Caco-2 (cell line): ENCODE data around the gene KIF26B. TPM values are rescaled to one million over a fixed set of nuclear protein-coding genes. Genes with fewer than 3 reads are reported as not detected.

Experiments used
- BruUV-seq: library from RNA; stranded (reverse); fragments of 400-500 nt; replicated peaks from 2 replicates; lab custom pipeline; 2021; lab: Mats Ljungman, UMichigan
- CTCF ChIA-PET: fragments of 300-600 bp; sonication (Branson Sonifier 250); formaldehyde crosslinking; loops from one replicate; lab custom pipeline; 2022; ENCODE audit warnings: antibody characterized with exemption; lab: Charles Lee
- POLR2A ChIA-PET: fragments of 300-600 bp; sonication (Branson Sonifier 250); formaldehyde crosslinking; loops from one replicate; lab custom pipeline; 2022; ENCODE audit warnings: antibody characterized with exemption; lab: Charles Lee
- DNase-seq, 2 experiments: peaks; one replicate each; pipeline versions ENCODE4 v3.0.0 to v3.0.0-alpha.2; 2020 to 2022
- H3K27me3 ChIP-seq: replicated peaks from 2 replicates; pipeline ENCODE4 v1.6.0; 2011; ENCODE audit warnings: low read length; ENCODE audit not compliant: control insufficient read depth, insufficient read depth
- H3K36me3 ChIP-seq: 2 replicates; pipeline ENCODE4 v1.5.1; 2011; ENCODE audit warnings: low read length; ENCODE audit not compliant: control insufficient read depth, insufficient read depth
- H3K4me1 ChIP-seq: fragments of 250-450 bp; sonication (Bioruptor Pico); 2 replicates; pipeline ENCODE4 v1.5.1; 2020; ENCODE audit warnings: mild to moderate bottlenecking
- H3K4me3 ChIP-seq: 2 replicates; pipeline ENCODE4 v1.5.1; 2011; ENCODE audit warnings: low read depth, mild to moderate bottlenecking, control low read depth, low read length
- H3K9me3 ChIP-seq: fragments of 250-450 bp; sonication (Bioruptor Pico); 2 replicates; pipeline ENCODE4 v1.5.1; 2020; ENCODE audit warnings: mild to moderate bottlenecking, moderate library complexity
- H3K27ac Mint-ChIP-seq: one replicate; pipeline ENCODE4 v1.8.0; 2022; ENCODE audit warnings: mixed read lengths; ENCODE audit not compliant: unreplicated experiment
- H3K27me3 Mint-ChIP-seq: one replicate; pipeline ENCODE4 v1.8.0; 2022; ENCODE audit warnings: mixed read lengths; ENCODE audit not compliant: insufficient read depth, unreplicated experiment
- H3K36me3 Mint-ChIP-seq: one replicate; pipeline ENCODE4 v1.8.0; 2022; ENCODE audit warnings: mild to moderate bottlenecking, mixed read lengths; ENCODE audit not compliant: insufficient read depth, unreplicated experiment
- H3K4me1 Mint-ChIP-seq: one replicate; pipeline ENCODE4 v1.8.0; 2022; ENCODE audit warnings: low read depth, mixed read lengths; ENCODE audit not compliant: unreplicated experiment
- H3K4me3 Mint-ChIP-seq: one replicate; pipeline ENCODE4 v1.8.0; 2022; ENCODE audit warnings: mild to moderate bottlenecking, moderate library complexity, mixed read lengths; ENCODE audit not compliant: unreplicated experiment
- H3K9me3 Mint-ChIP-seq: one replicate; pipeline ENCODE4 v1.8.0; 2022; ENCODE audit warnings: mixed read lengths; ENCODE audit not compliant: unreplicated experiment
- CTCF ChIP-seq, 2 experiments: fragments of 200-600 bp in 1 of 2; IDR thresholded peaks; 1 replicate in 1 of 2; 2 replicates in 1 of 2; pipeline versions ENCODE4 v1.5.1 to v1.8.0; 2011 to 2022; ENCODE audit warnings: antibody characterized with exemption in 1 of 2, control low read depth in 1 of 2, inconsistent platforms in 1 of 2, low read depth in 1 of 2, low read length in 1 of 2, mild to moderate bottlenecking in 1 of 2, moderate library complexity in 1 of 2; ENCODE audit not compliant: insufficient read depth in 1 of 2, severe bottlenecking in 1 of 2, unreplicated experiment in 1 of 2
- intact Hi-C: fragments of 100-400 bp; cut with micrococcal nuclease; formaldehyde crosslinking; loops from one replicate; pipeline ENCODE4 v1.10.0; 2022; ENCODE audit not compliant: unreplicated experiment
- total RNA-seq: library from RNA; stranded (reverse); gene quantifications from 2 replicates; pipeline ENCODE4 v1.2.3, GENCODE V29; 2022

Gene KIF26B
- total RNA-seq, 1 experiment from 2014 or later: 4.9 TPM

- no peak overlapping the region for H3K4me3 ChIP-seq
- no peak overlapping the region for H3K27ac Mint-ChIP-seq
- CTCF ChIA-PET: no interaction called here
Observed at GRCh38 chr1:245316784-245317183, 162.0 kb downstream of the KIF26B start.

GRCh38 chr1:245317217-245317616 is 162.4 kb downstream of the KIF26B start:
- Mint-ChIP-seq H3K27me3 (no peaks in the 10 kb centered on the region), H3K36me3 (no peaks in the 10 kb centered on the region), H3K4me1 (no peaks in the 10 kb centered on the region), H3K4me3 (no peak overlapping the region), H3K27ac (no peak overlapping the region), H3K9me3 (no peaks in the 10 kb centered on the region)
- POLR2A ChIA-PET: no interaction called here
- no TSS peak for BruUV-seq
- DNase-seq: no peak
- Histone ChIP-seq H3K36me3 (no peaks in the 10 kb centered on the region), H3K4me1 (no peaks in the 10 kb centered on the region), H3K4me3 (no peak overlapping the region), H3K27me3 (no peaks in the 10 kb centered on the region), H3K9me3 (no peaks in the 10 kb centered on the region)
- no peak for TF ChIP-seq CTCF (IDR thresholded peaks at IDR 0.05; ENCODE audit: insufficient read depth in 1 of 2, low read depth in 1 of 2, low read length in 1 of 2, severe bottlenecking in 1 of 2, unreplicated experiment in 1 of 2)
- CTCF ChIA-PET: no interaction called here
- intact Hi-C loops: no loop called here

More at GRCh38 chr1:245316784-245317183, 162.0 kb downstream of the KIF26B start:
- no peaks in the 10 kb centered on the region for H3K36me3 Mint-ChIP-seq
- no TSS peak for BruUV-seq
- no peak overlapping the region for H3K4me3 Mint-ChIP-seq
- H3K27me3 ChIP-seq: no peaks in the 10 kb centered on the region
- DNase-seq: no peak
- intact Hi-C loops: no loop called here
- no peaks in the 10 kb centered on the region for H3K4me1 ChIP-seq
- H3K9me3 Mint-ChIP-seq: no peaks in the 10 kb centered on the region
- no peaks in the 10 kb centered on the region for H3K36me3 ChIP-seq
- H3K27me3 Mint-ChIP-seq: no peaks in the 10 kb centered on the region
- TF ChIP-seq CTCF (IDR thresholded peaks at IDR 0.05; ENCODE audit: insufficient read depth in 1 of 2, low read depth in 1 of 2, low read length in 1 of 2, severe bottlenecking in 1 of 2, unreplicated experiment in 1 of 2): no peak
- POLR2A ChIA-PET: no interaction called here
- no peaks in the 10 kb centered on the region for H3K4me1 Mint-ChIP-seq
- H3K9me3 ChIP-seq: no peaks in the 10 kb centered on the region

GRCh38 chr1:245319094-245319493 is 164.3 kb downstream of the KIF26B start:
- H3K27me3 ChIP-seq: no peaks in the 10 kb centered on the region

More at GRCh38 chr1:245319094-245319493, 164.3 kb downstream of the KIF26B start:
- Histone ChIP-seq H3K4me1 (no peaks in the 10 kb centered on the region; the same call in 1 of the 2 replicates), H3K9me3 (no peaks in the 10 kb centered on the region), H3K4me3 (no peak overlapping the region), H3K36me3 (no peaks in the 10 kb centered on the region)
- POLR2A ChIA-PET: no interaction called here
- H3K27me3 Mint-ChIP-seq: no peaks in the 10 kb centered on the region
- no TSS peak for BruUV-seq
- TF ChIP-seq CTCF (IDR thresholded peaks at IDR 0.05; ENCODE audit: insufficient read depth in 1 of 2, low read depth in 1 of 2, low read length in 1 of 2, severe bottlenecking in 1 of 2, unreplicated experiment in 1 of 2): no peak
- no peak overlapping the region for H3K4me3 Mint-ChIP-seq
- H3K9me3 Mint-ChIP-seq: no peaks in the 10 kb centered on the region
- H3K27ac Mint-ChIP-seq: no peak overlapping the region
- H3K4me1 Mint-ChIP-seq: peaks cover 4% of the 10 kb centered on the region
- CTCF ChIA-PET: no interaction called here
- DNase-seq: no peak
- H3K36me3 Mint-ChIP-seq: no peaks in the 10 kb centered on the region
- intact Hi-C loops: no loop called here
